ENCODE measurements around the gene MAP6D1.

- peak; percentile 78 to 88 (median 80) for TF ChIP-seq CTCF (IDR thresholded peaks at IDR 0.05)
- no peak for TF ChIP-seq POLR2A (IDR thresholded peaks at IDR 0.05)
- no peak for TF ChIP-seq EP300 (IDR thresholded peaks at IDR 0.05)
- TF ChIP-seq POLR2AphosphoS5 (IDR thresholded peaks at IDR 0.05), result no peak
Measured at GRCh38 chr3:183766745-183767606, 58.4 kb downstream of the MAP6D1 start.
